LNCaP clone FGC (cell line): ENCODE data around the gene PRELP.

ENCODE experiments used
- DNase-seq: peaks from one replicate; pipeline ENCODE4 v3.0.0-alpha.2; 2011; ENCODE audit warnings: low read depth
- H3K4me3 ChIP-seq: 2 replicates; pipeline ENCODE4 v1.5.1; 2011; ENCODE audit warnings: mild to moderate bottlenecking, low read depth, low read length, control low read depth
- CTCF ChIP-seq: IDR thresholded peaks from 2 replicates; pipeline ENCODE4 v1.5.1; 2012; ENCODE audit warnings: mild to moderate bottlenecking; ENCODE audit not compliant: control insufficient read depth, insufficient read depth; ENCODE audit errors: extremely low read depth

PRELP gene

DNA sequence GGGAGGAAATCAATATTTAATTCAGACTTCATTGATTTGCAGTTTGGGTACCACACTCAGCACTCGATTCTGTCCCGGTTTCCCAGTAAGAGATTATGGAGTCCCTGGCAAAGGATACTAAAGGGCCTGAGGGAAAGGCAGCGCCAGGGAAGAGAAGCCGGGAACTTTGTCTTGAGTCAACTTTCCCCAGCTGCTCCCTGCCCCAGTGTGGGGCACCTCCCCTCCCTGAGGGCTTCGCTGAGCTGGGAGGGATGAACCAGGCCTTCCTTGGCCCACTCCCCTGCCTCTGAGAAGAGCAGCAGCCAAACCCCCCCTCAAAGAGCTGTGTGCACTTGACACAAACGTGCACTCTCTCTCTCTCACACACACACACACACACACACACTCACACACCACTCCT is 51.0 kb downstream of the PRELP start:
- H3K4me3 ChIP-seq: no peak overlapping the region
- no peak for DNase-seq
- no peak for TF ChIP-seq CTCF

DNA sequence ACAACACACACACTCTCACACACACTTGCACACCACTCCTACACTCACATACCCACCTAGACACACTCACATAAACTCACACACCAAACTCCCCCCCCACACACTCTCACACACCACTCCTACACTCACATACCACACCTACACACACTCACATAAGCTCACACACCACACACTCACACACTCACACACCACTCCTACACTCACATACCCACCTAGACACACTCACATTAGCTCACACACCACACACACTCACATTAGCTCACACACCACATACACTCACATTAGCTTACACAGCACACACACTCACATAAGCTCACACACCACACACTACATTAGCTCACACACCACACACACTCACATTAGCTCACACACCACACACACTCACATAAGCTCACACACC is 51.4 kb downstream of the PRELP start:
- TF ChIP-seq CTCF: no peak
- DNase-seq: no peak
- H3K4me3 ChIP-seq: no peak overlapping the region

- no peak for DNase-seq
- TF ChIP-seq CTCF: no peak
- H3K4me3 ChIP-seq: no peak overlapping the region
These were observed 52.5 kb downstream of the PRELP start for GRCh38 chr1:203528063-203528462.

GRCh38 chr1:203528976-203529835 is 53.6 kb downstream of the PRELP start:
- DNase-seq: no peak
- no peak for TF ChIP-seq CTCF
- H3K4me3 ChIP-seq: no peak overlapping the region

DNA sequence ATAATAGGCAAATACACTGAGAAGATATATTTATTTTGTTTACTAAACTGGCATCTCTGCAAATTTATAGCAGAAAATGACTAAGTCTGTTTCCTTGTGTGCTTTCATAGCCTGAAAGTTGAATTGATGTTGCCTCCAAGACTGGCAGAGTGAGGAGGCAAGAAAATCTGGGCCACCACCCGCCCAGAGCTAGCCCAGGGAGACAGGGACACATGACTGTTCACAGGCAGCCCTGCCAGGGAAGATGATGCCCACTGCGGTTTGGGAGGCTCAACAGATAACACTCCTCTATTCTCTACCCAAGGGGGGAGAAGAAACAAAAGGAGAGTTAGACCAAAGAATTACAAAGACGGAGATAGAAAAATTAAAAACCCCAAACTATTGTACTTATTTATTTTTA is 55.5 kb downstream of the PRELP start:
- no peak overlapping the region for H3K4me3 ChIP-seq
- TF ChIP-seq CTCF: no peak
- no peak for DNase-seq

DNA sequence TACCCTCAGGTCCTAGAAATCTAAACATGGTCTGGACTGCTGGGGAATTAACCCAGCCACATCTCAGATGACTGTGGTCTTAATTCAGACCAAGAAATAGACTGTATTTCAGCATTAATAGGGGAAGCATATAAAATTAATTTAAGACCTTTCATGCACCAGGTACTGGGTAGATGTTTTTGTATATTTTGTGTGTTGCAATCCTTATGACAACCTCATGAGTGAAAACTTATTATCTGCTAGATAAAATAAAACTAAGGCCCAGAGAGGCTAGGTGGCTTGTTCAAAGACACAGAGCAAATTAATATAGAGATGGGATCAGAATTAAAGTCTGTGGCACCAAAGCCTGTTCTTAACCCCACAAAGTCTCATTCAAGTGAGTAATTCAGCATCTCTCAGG is 58.4 kb downstream of the PRELP start:
- no peak overlapping the region for H3K4me3 ChIP-seq
- TF ChIP-seq CTCF: no peak
- DNase-seq: no peak

DNA sequence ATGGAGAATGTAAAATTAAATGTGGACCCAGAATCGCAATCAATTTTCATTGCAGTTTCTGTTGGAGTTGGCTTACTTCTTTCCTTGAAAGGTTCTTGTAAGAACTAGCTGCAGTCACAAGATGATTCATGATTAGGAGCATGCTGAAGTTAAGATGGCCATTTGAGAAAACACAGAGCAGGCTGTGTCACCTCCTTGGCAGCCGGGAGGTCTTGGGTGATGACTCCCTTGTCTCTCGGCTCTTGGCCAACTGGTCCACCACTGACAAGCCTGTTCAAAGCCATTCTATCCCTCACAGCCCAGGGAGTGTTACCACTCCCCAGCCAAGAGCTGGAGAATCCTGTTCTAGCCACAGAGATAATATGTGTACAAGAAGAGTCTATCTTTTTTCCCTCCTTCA is 58.9 kb downstream of the PRELP start:
- no peak for DNase-seq
- no peak for TF ChIP-seq CTCF
- H3K4me3 ChIP-seq: no peak overlapping the region
